HepG2 (cell line): ENCODE data around the gene GDF15. TPM values are rescaled to one million over a fixed set of nuclear protein-coding genes. Genes with fewer than 3 reads are reported as not detected.

ENCODE experiments used
- CAMTA2 ChIP-seq: sonication (generic); formaldehyde crosslinking; IDR thresholded peaks from 2 replicates; pipeline ENCODE4 v1.4.0; 2020; ENCODE audit warnings: mild to moderate bottlenecking, missing genetic modification reagents, borderline replicate concordance
- GFI1 ChIP-seq: sonication (generic); formaldehyde crosslinking; IDR thresholded peaks from 2 replicates; pipeline ENCODE4 v1.5.0; 2020; ENCODE audit warnings: missing genetic modification reagents, mild to moderate bottlenecking, borderline replicate concordance
- GPBP1L1 ChIP-seq: sonication (generic); formaldehyde crosslinking; IDR thresholded peaks from 2 replicates; pipeline ENCODE4 v1.5.0; 2020; ENCODE audit warnings: mild to moderate bottlenecking, missing genetic modification reagents
- HOXA7 ChIP-seq: sonication (generic); formaldehyde crosslinking; IDR thresholded peaks from 2 replicates; pipeline ENCODE4 v1.8.1; 2022; ENCODE audit warnings: mild to moderate bottlenecking, missing genetic modification reagents, moderate library complexity
- RFX5 ChIP-seq: IDR thresholded peaks from 2 replicates; pipeline ENCODE4 v1.6.1; 2011; ENCODE audit warnings: low read depth, low read length, improper control_type of control experiment
- SRSF4 ChIP-seq: fragments of 200-400 bp; formaldehyde crosslinking; IDR thresholded peaks from one replicate; pipeline ENCODE4 v1.6.1; 2018; ENCODE audit warnings: mild to moderate bottlenecking, low read depth, low read length, moderate library complexity; ENCODE audit not compliant: poor library complexity, severe bottlenecking
- THAP7 ChIP-seq: sonication (generic); formaldehyde crosslinking; IDR thresholded peaks from 2 replicates; pipeline ENCODE4 v1.8.1; 2023; ENCODE audit warnings: mild to moderate bottlenecking, missing genetic modification reagents
- ZBTB40 ChIP-seq, 2 experiments: fragments of 450-650 bp in 1 of 2; sonication (generic) in 1 of 2; formaldehyde crosslinking in 1 of 2; IDR thresholded peaks; 2 replicates each; pipeline versions ENCODE4 v1.6.1 to v1.8.0; 2016 to 2022; ENCODE audit warnings: antibody characterized with exemption in 1 of 2, mild to moderate bottlenecking in 1 of 2, missing genetic modification reagents in 1 of 2
- ZNF512 ChIP-seq: sonication (generic); formaldehyde crosslinking; IDR thresholded peaks from 2 replicates; pipeline ENCODE4 v1.4.0; 2020; ENCODE audit warnings: mild to moderate bottlenecking, missing genetic modification reagents
- ZNF589 ChIP-seq: sonication (generic); formaldehyde crosslinking; conservative IDR thresholded peaks from 2 replicates; pipeline ENCODE4 v1.8.0; 2022; ENCODE audit warnings: mild to moderate bottlenecking, moderate library complexity, missing genetic modification reagents
- ZNF639 ChIP-seq: conservative IDR thresholded peaks from 2 replicates; pipeline ENCODE4 v1.6.1; 2018; ENCODE audit warnings: missing genetic modification reagents
- ZNF839 ChIP-seq: sonication (generic); formaldehyde crosslinking; IDR thresholded peaks from 2 replicates; pipeline ENCODE4 v1.4.0; 2020; ENCODE audit warnings: missing genetic modification reagents, mild to moderate bottlenecking, borderline replicate concordance
- polyA plus RNA-seq, 8 experiments: library from polyadenylated mRNA; depleted of rRNA in 3 of 8; stranded (reverse) in 7 of 8; unstranded in 1 of 8; fragments of >200 nt; fragmentation: Illumina TruSeq in 4 of 8; extraction: Trizol in 4 of 8; gene quantifications; 2 replicates each; pipeline versions ENCODE4 v1.2.1 to v1.2.3, GENCODE V29; 2011 to 2016; ENCODE audit warnings: low read depth in 4 of 8, missing spikeins in 1 of 8, mixed read lengths in 1 of 8; ENCODE audit not compliant: insufficient read depth in 1 of 8
- total RNA-seq, 5 experiments: library from RNA; depleted of rRNA; stranded (reverse); fragments of >200 nt; fragmentation: Illumina TruSeq; extraction: Trizol; gene quantifications; 2 replicates each; pipeline ENCODE4 v1.2.3, GENCODE V29; 2016; ENCODE audit warnings: low read depth in 1 of 5

Gene GDF15
- total and polyA plus RNA-seq, 2 of the 13 experiments (the other 11 are each of a cell fraction or from before 2014, with no cell fraction given): 146 to 422 TPM

- no peak for TF ChIP-seq ZBTB40 (IDR thresholded peaks at IDR 0.05)
- TF ChIP-seq ZBTB40 (CRISPR knock-in tag; IDR thresholded peaks at IDR 0.05): peak; percentile 72; the same call in 1 of the 2 replicates
- no peak for TF ChIP-seq RFX5
- no peak for TF ChIP-seq GPBP1L1 (CRISPR knock-in tag)
- TF ChIP-seq ZNF639: no peak; the same call in 1 of the 2 replicates
- no peak for TF ChIP-seq SRSF4
- 0 out of 2 replicates have a peak, but pooled peaks have one; percentile 73 for TF ChIP-seq HOXA7 (CRISPR knock-in tag)
- TF ChIP-seq ZNF589 (CRISPR knock-in tag): peak; percentile 91
- TF ChIP-seq CAMTA2 (CRISPR knock-in tag): no peak
- 0 out of 2 replicates have a peak, but pooled peaks have one; percentile 79 for TF ChIP-seq ZNF839 (CRISPR knock-in tag)
- TF ChIP-seq THAP7 (CRISPR knock-in tag): 0 out of 2 replicates have a peak, but pooled peaks have one; percentile 28
- peak; percentile 70; the same call in 1 of the 2 replicates for TF ChIP-seq ZNF512 (CRISPR knock-in tag)
- TF ChIP-seq GFI1 (CRISPR knock-in tag): peak; percentile 66
These were observed at the start of gene GDF15 (continued) for GRCh38 chr19:18385675-18386542.
